Mesenteric fat pad (tissue), 1 donor: ENCODE measurements around the gene COASY. TPM values are rescaled to one million over a fixed set of nuclear protein-coding genes. Genes with fewer than 3 reads are reported as not detected.

ENCODE experiments used
- DNase-seq: peaks from one replicate; pipeline ENCODE4 v3.0.0-alpha.2; 2020; ENCODE audit warnings: low spot score
- total RNA-seq: library from RNA; stranded (reverse); fragmentation: NEBNext Ultra II Directional; extraction: Animal tissue kit (Norgen Biotek cat#: 25700); gene quantifications from one replicate; pipeline ENCODE4 v1.2.1, GENCODE V29; 2021
- donor health status: DM: yes; HTN: yes; CAD: no.

The COASY gene
- total RNA-seq, 1 donor from 2014 or later, result 57.3 TPM

DNA sequence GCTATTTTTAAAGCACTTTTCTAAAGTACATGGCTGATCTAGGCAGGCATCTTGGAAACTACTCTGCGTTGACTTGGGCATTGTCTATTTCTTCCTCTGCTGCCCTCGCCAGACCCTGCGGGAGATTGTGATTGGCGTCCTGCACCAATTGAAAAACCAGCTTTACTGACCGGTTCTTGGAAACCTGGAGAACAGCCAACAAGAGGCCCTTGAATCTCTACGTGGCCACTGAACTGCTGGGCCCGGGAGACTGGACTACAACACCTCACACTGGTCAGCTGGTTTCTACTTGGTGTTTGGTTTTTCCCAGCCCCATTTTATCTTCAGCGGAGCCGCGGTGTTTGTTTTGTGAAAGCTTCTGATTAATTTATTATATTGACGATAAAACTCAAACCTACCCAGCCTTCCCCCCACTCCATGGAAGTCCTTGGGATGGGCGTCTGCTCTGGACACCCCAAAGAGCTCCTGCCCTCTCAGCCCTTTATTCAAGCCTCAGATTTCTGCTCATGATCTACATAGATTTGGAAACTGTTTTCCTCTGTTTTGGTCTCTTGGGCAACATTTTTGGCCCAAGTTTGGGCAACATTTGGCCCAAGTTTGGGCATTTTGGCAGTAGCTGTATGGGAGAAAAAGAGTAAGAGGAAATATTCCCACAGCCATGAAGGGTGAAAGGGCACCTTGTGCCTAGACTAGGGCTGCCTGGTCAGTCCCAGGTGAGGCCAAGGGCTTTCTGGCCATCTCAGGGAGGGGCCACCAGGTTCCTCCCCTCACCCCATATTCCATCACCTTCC, 9.7 kb downstream of the COASY start:
- DNase-seq, result no peak

- DNase-seq, result no peak
Observed at GRCh38 chr17:42573095-42573494, 11.1 kb downstream of the COASY start.

- DNase-seq, result no peak
Observed at GRCh38 chr17:42574463-42574862, 12.5 kb downstream of the COASY start.

DNA sequence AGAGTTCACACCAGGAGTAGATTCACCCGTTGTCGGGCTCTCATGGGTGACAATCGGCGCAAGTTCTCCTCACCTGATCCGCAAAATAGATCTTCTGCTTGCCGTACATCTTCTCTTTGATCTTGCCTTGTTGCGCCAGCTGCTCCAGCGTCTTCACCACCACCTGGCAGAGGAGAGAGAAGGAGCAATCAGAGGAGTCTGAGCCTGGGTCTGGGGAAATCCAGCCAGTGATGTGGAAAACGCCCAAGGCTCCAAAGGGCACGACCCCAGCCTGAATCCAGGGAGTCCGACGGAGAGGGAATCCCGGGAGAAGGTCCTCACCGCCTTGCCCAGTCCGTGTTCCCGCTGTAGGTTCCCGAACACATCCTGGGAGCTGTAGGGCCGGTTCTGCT, 15.2 kb downstream of the COASY start:
- no peak for DNase-seq

- peak; percentile 98 for DNase-seq
Observed at GRCh38 chr17:42577532-42578281, 15.8 kb downstream of the COASY start, which contains the start of gene PSMC3IP. Gene PSMC3IP (minus strand): TSS chr17:42577729. CDS start chr17:42577686, 43 bp downstream.

DNA sequence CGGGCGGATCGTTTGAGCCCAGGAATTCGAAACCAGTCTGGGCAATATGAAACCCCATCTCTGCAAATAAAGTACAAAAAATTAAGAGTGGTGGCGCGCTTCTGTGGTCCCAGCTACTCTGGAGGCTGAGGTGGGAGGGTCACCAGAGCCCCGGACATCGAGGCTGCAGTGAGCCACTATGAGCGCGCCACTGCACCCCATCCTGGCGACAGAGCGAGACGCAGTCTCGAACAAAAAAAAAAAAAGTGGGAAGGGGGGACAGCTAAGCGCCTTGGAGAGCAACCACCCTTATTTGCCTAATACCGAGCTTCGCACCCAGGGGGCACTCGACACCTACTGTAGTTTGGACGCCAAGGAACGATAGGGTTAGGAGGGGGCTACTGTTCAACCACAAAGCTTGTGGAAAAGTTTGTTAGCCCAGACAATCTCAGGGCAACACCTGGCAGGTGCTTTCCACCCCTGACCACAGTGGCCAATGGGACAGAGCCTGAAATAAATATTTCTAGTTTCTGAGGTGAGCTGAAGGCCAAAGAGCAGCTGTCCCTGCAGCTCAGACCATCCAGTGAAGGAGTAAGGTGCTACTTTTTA, 16.4 kb downstream of the COASY start:
- DNase-seq, result no peak

- no peak for DNase-seq
Observed at GRCh38 chr17:42579794-42580551, 18.0 kb downstream of the COASY start.

DNA sequence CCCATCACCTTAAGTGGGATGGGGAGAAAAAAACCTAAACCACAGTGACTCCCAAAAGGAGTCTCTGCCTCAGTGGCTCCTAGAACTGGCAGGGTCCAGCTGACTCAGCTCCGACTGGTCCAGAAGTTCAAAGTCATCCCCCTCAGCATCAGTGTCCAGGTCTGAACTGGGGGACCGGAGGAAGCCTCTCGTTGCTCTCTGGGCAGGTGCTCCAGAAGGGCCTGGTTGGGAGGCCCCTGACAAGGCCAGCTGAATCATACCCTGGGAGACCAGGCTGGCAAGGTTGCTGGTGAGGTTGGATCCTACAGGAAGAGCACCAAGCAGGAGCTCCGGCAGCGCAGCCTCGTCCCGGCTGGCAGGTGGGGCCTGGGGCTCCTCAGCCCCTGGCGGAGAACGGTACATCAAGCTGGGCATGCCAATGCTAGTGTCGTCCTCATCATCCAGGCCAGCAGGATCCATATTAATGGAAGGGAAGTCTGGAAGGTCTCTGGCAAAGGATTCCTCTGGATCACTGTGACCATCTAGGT, 19.9 kb downstream of the COASY start:
- DNase-seq, result no peak

DNA sequence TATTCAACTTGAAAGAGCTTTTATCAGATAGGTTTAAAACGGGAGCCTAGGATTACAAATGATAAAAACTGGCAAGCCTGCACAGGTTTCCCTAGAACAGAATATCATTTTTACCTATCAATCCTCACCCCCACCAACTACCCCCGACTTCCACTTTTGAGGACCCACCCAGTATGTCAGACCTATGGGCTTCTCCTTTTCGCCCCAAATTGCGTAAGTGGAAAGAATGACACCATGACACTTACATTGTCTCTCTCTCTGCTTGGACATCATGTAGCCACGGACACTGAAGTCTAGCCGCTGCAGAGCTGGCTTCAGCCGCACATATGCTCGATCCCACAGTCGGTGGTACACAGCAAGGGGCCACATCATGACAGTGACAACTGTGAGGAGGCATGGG, 22.9 kb downstream of the COASY start:
- no peak for DNase-seq

DNA sequence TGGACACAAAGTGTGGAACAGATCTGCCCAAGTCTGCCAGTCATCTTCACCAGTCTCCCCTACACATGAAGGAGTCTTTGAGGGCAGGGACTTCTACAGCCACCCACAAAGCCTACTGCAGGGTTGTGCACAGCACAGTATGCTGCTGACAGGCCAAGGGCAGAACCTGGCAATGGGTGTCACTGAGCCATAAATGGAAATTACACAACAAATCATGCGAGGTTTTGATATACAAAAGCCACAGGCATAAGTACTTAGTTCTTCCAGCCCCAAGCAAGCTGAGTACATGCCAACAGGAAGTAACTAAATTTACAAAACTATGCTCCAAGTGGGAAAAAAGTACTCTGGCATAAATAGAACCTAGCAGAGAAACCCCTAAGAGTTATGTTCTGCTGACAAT, 23.4 kb downstream of the COASY start:
- DNase-seq, result no peak

DNA sequence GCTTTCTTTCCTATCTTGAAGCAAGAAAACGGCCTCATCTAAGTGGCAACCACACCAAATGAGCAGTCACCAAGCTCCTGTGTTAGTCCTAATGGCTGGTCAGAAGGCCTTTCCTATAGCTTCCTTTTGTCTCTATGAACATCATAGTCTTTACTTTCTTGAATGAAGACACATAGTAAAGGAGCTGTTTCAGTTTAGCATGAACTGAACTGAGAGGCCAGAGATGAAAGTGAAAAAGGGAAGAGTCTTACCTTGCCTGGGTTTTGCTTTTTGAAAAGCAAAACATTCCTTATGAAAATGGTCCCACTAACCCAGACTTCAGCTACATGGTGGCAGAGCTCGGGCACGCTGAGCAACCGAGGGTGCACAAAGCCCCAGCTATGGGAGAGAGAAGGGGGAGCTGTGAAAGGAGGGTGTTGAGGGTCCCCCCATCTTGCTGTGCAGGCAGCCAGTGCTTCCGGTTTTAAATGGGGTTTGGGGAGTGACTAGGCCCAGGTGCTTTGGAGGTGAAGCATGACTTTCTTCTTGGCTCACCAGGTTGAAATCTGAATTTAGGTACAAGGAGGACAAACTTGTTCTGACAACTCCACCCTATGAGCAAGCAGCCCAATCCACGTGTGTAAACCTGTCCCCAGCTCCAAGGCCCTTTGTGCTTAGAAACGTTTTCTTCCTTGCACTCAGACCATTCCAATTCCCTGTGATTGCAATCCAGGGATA, 24.7 kb downstream of the COASY start:
- DNase-seq, result no peak

GRCh38 chr17:42590886-42591285, 28.9 kb downstream of the COASY start:
- no peak for DNase-seq

DNA sequence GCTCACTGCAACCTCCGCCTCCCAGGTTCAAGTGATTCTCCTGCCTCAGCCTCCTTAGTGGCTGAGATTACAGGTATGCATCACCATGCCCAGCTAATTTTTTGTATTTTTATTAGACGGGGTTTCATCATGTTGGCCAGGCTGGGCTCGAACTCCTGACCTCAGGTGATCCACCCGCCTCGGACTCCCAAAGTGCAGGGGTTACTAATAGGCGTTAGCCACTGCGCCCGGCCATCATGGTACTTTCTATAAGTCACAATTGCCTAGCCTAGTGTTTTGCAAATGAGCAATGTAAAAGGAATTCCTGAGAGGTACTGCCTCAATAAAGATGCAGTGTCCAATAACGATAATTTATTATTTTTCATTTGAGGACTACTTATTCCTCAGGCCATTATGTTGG, 29.5 kb downstream of the COASY start:
- DNase-seq, result no peak

DNA sequence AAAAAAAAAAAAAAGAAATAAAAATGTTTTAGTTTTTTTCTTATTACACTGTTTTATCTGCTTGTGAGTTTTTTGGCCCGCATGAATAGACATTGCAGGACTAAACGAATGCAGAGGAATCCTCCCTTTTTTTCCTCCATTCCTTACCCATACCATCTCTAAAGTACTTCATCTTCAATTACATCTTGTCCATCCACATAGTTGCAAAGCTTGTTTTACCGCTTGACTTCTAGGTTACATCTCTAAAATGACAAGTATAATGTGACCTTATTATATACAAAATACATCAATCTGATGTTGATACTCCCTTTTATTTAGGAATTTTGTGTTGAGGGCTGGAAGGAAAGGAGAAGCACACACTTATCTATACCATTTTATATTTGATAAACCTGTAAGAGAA, 34.4 kb downstream of the COASY start:
- DNase-seq, result no peak

DNA sequence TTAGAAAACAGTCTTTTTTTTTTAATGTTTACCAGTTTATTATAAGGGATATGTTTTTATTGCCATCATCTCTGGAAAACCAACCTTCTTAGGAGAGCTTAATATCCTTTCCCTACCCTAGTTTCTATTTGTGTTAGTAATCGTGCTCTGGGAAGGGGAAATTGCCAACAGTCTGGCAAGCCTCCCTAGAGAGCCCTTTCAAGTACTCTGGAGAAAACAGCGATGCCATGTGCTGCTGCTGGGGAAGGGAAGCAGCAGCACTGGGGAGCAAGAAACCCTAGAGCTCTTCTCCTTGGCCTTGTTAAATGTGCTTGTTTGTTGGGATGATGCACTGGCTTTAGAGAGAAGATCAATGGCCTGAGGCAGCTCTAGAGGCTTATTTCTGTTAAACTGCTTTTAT, 37.0 kb downstream of the COASY start:
- DNase-seq, result no peak

DNA sequence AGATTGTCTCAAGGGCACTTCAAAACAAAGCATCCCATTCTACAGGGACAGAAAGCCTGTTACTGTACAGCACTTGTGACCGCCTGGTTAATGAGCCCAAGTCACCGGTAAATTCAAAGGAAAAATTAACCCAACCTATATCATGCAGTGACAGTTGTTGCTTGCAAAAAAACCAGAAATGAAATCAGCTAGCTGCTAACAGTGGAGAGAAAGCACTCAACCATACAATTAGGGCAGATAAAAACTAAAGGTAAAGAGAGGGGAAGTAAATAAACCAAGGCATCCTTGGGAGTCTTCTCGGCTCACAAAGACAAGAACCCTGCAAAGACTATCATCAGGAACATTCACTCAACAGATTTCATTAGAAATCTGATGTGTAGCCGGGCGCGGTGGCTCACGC, 41.4 kb downstream of the COASY start:
- no peak for DNase-seq

DNA sequence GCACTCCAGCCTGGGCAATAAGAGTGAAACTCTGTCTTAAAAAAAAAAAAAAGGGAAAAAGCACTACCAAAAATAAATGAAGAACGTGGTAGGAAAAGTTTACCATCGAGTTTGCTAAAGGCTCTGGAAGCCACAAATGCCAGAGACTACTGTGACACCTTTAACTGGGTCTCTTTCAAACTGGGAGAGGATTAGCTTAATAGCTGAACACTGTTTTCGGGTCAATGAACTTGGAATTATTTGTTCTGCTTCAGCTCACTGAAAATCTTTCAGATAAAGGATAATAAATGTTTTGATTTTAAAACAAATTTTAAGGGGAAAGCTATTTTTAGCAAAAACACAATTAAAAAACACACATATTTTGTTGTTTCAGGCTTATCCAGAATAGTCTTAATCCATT, 45.8 kb downstream of the COASY start:
- DNase-seq, result no peak

DNA sequence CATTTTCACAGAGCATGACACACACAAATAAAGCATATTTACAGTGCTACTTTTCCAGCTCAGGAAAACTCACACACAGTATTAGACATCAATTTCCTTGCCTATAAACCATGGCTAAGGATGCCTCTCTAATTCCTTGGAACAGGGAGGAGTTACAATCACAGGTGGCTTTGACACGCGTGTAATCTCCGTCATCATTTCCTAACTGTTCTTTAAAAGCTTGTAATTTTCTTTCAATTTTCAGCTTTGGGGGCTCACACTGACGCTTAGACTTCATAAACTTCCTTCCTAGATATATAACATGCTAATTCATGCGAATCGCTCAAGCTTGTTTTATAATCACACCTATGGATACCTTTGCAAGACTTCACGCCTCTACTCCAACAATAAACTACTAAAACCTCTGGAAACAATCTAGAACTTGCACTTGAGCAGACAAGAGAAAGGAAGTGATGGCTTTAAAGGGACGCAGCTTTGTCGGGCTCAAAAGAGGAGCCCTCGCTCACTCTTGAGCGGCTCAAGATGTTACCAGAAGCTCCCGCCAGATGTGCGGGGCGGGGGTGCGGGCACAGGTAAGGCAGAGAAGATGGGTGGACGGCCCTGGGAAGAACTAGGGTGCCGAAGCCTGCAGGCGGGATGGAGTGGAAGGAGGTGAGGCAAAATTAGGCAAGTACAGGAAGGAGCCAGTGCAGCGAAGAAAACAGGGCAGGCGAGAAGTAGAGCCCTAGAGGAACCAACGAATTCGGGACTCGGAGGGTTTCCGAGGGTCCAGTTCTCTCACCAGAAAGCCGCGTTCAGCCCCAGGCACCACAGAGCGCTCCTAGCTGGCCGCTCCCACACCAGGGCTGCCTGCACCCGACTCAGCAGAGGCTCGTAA, 46.6 kb downstream of the COASY start:
- no peak for DNase-seq

GRCh38 chr17:42609182-42609813, 47.4 kb downstream of the COASY start, which contains the start of the genes RETREG3 and TUBG1:
Gene RETREG3 (minus strand): TSS chr17:42609374. CDS start chr17:42609324, 50 bp downstream.
Gene TUBG1 (plus strand): TSS chr17:42609683. CDS start chr17:42609738, 55 bp downstream.
- DNase-seq, result peak; percentile 100
